ENCODE measurements around the gene HOXD11.

DNA sequence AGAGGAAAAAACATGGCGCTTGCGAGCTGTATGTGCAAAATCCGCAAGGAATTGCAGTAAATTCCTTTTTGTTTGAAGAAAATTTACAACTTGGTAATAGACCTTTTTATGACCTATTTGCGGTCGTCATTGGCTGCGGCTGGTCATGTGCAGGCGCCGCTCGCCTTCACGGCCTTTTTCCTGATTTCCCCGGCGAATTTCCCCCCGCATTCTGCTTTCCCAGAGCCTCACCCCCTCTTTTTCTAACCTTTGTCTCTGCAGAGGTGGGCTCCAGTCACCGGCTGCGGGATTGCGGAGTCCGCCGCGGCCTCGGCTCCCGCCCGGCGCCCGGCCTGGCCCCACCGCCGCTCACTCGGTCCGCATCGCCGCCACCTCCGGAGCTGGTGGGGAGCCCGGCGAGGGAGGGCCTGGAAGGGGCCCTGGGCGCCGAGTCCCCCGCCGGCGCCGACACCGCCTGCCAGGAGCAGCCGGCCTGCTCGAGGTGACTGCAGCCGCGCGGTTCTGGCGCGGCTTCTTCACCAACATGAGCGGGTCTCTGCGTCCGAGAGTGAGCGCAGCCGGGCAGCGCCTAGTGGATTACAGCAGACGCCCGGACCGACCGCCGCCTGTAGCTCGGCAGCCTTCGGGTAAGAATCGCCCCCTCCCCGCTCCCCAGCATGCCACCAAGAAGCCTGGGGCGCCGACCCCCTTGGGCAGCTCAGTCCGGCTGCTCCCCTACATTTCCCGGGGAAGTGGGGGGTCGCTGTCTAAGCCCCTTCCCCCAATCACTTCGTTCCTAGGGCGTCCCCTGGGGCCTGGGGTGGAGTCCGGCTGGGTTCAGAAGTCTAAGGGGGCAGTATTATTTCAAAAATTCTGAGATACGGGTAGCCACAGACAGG is 29.5 kb downstream of the HOXD11 start:
- TF ChIP-seq, protein P1, sequence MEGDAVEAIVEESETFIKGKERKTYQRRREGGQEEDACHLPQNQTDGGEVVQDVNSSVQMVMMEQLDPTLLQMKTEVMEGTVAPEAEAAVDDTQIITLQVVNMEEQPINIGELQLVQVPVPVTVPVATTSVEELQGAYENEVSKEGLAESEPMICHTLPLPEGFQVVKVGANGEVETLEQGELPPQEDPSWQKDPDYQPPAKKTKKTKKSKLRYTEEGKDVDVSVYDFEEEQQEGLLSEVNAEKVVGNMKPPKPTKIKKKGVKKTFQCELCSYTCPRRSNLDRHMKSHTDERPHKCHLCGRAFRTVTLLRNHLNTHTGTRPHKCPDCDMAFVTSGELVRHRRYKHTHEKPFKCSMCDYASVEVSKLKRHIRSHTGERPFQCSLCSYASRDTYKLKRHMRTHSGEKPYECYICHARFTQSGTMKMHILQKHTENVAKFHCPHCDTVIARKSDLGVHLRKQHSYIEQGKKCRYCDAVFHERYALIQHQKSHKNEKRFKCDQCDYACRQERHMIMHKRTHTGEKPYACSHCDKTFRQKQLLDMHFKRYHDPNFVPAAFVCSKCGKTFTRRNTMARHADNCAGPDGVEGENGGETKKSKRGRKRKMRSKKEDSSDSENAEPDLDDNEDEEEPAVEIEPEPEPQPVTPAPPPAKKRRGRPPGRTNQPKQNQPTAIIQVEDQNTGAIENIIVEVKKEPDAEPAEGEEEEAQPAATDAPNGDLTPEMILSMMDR (IDR thresholded peaks at IDR 0.05) = no peak
- TF ChIP-seq POLR2A (IDR thresholded peaks at IDR 0.05) = peak in 1 of 2 donors; percentile 4
